GM19455 (cell line): Measurements from ENCODE around the gene PROZ.

Experiments
- ATAC-seq: cut with Tn5 transposase; IDR thresholded peaks from one replicate; pipeline ENCODE4 v1.9.1; 2021; ENCODE audit not compliant: unreplicated experiment

The PROZ gene

GRCh38 chr13:113119822-113120189 lies 38.6 kb upstream of the PROZ start:
- no peak for ATAC-seq

- no peak for ATAC-seq
Observed at GRCh38 chr13:113120300-113121182, 37.9 kb upstream of the PROZ start.

GRCh38 chr13:113121183-113121927 lies 37.1 kb upstream of the PROZ start:
- ATAC-seq, result no peak

- no peak for ATAC-seq
Observed at GRCh38 chr13:113121928-113122471, 36.4 kb upstream of the PROZ start.

- no peak for ATAC-seq
Observed at GRCh38 chr13:113122550-113123225, 35.8 kb upstream of the PROZ start, which contains the start of gene F10. Gene F10, plus strand, starts transcription at chr13:113122799. Its CDS starts 57 bp downstream, at chr13:113122856.

GRCh38 chr13:113123226-113124201 lies 34.9 kb upstream of the PROZ start:
- no peak for ATAC-seq

GRCh38 chr13:113124211-113124970 lies 34.1 kb upstream of the PROZ start:
- ATAC-seq, result no peak

- ATAC-seq, result no peak
Observed at GRCh38 chr13:113125506-113126264, 32.8 kb upstream of the PROZ start.

- ATAC-seq, result no peak
Observed at GRCh38 chr13:113126265-113127150, 31.9 kb upstream of the PROZ start.

- no peak for ATAC-seq
Observed at GRCh38 chr13:113129480-113129879, 29.0 kb upstream of the PROZ start.

GRCh38 chr13:113129921-113130750 lies 28.3 kb upstream of the PROZ start:
- ATAC-seq, result no peak

- ATAC-seq, result no peak
Observed at GRCh38 chr13:113135281-113135760, 23.1 kb upstream of the PROZ start.

GRCh38 chr13:113137691-113138298 lies 20.7 kb upstream of the PROZ start:
- no peak for ATAC-seq

- ATAC-seq, result no peak
Observed at GRCh38 chr13:113138792-113139551, 19.5 kb upstream of the PROZ start.

GRCh38 chr13:113139577-113139976 lies 18.9 kb upstream of the PROZ start:
- no peak for ATAC-seq
